ENCODE data around the gene SEPTIN12.

Gene SEPTIN12

DNA sequence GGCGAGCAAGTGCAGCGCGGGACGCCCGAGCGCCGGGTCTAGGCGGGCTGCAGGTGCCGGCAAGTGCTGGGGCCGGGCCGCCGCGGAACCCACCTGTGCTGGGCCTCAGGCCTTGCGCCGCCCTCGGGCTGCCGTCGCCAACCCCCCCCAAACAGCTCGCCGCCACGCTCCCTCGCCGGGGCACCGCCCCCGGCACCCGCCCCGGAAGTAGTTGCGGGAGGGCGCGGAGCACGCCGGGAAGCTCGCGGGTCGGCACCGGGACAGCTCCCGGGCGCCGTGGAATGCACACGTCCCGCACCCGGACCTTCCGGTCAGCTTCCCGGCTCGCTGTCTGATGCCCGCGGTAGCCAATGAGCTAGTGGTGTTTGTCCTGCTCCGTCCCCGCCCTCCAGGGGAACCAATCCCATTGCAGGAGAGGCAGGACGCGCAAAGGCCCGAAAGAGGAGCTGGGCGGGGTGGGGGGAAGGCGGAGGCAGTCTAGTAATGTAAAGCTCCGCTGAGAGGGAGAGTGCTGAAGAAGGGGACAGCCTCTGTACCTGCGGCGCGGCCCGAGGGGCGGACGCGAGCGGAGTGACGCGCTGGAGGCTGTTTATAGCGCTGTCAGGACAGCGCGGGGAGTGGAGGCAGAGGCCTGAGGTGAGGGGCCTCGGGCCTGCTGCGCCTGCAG is 53.9 kb downstream of the SEPTIN12 start, which contains the start of the genes ANKS3 and DNAAF8:
Gene ANKS3 (minus strand): TSS at position 209 of the 667 bp plus-strand sequence. CDS start 4,122 bp downstream, outside the sequence.
Gene DNAAF8 (plus strand): TSS at position 475 of the 667 bp plus-strand sequence. CDS start 1,978 bp downstream, outside the sequence.
- in situ Hi-C loops (cut with HindIII; ENCODE audit: low sequenced_read_pairs) = no loop called here

DNA sequence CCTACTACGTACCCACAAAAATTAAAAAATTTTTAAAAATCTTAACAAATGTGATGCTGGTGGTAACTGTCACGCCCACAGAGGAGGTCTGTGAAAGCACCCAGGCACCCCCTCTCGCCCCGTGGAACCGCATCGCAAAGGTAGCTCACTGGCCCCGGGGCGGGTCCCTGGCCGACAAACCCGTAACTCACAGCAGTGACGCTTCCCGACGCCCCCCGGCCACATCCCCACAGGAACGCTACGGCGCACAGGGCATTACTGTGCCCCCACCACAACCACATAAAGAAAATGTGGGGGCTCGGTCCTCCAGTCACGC is 54.4 kb downstream of the SEPTIN12 start:
- in situ Hi-C loops (cut with HindIII; ENCODE audit: low sequenced_read_pairs) = no loop called here

DNA sequence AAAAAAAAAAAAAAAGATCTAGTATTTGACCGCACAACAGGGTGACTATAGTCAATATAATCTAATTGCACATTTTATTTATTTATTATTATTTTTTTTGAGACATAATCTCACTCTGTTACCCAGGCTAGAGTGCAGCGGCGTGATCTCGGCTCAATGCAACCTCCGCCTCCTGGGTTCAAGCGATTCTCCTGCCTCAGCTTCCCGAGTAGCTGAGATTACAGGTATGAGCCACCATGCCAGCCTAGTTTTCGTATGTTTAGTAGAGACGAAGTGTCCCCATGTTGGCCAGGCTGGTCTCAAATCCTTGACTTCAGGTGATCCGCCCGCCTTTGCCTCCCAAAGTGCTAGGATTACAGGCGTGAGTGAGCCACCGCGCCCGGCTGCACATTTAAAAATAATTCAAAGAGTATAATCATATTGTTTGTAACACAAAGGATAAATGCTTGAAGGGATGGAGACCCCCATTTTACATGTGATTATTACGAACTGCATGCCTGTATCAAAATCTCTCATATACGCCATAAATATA is 54.9 kb downstream of the SEPTIN12 start:
- in situ Hi-C loops (cut with HindIII; ENCODE audit: low sequenced_read_pairs) = no loop called here

DNA sequence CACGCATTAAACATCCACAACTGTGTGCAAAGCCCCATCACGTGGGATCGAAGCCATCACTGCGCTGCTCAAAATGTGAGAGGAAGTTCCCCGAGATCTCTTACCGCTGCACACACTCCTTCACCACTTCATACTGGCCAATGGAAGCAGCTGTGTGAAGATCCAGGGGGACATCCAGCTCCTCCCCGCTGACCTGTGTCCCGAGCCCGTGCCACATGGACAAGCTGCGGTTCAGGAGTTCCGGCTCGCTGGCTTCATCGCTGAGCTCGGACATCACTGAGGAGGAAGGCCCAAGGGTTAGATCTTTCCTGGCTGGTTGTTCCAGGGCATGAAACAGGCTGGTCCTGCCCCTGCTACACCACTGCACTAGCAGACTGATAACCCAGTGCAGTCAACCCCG is 58.3 kb downstream of the SEPTIN12 start:
- in situ Hi-C loops (cut with HindIII; ENCODE audit: low sequenced_read_pairs) = no loop called here

DNA sequence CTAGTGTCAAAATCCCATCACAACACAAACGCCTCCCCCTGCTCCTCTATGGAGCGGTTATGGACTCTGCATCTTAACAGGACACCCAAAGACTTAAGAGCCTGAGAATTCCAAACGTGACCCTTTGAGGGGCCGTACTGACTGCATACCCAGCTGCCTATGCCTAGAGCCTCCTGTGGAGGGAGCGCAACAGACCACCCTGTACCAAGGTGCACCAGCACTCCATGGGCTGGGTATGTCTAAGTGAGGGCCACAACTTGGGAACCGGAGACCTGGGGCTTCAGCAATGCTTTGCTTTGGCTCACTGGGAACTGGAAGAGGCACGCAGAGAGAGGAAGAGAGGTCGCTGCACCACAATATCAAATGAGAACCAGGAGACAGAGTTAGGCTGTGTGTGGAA is 59.5 kb downstream of the SEPTIN12 start:
- in situ Hi-C loops (cut with HindIII; ENCODE audit: low sequenced_read_pairs) = no loop called here
